Peyer's patch (tissue), 4 donors: Measurements from ENCODE around the gene CASQ1. TPM values are rescaled to one million over a fixed set of nuclear protein-coding genes. Genes with fewer than 3 reads are reported as not detected.

Experiments
- DNase-seq, 3 donors: peaks; one replicate each; pipeline ENCODE4 v3.0.0-alpha.2; 2017 to 2019
- H3K27ac ChIP-seq, 4 donors: fragments of 200-600 bp; sonication (generic); one replicate each; pipeline ENCODE4 v1.5.1; 2016 to 2019
- H3K27me3 ChIP-seq, 2 donors: fragments of 200-600 bp; sonication (generic); one replicate each; pipeline ENCODE4 v1.5.1; 2019
- H3K36me3 ChIP-seq, 3 donors: fragments of 200-600 bp; sonication (generic); one replicate each; pipeline ENCODE4 v1.5.1; 2016 to 2019
- H3K4me1 ChIP-seq, 4 donors: fragments of 200-600 bp; sonication (generic); one replicate each; pipeline ENCODE4 v1.5.1; 2016 to 2019
- H3K4me3 ChIP-seq, 4 donors: fragments of 200-600 bp; sonication (generic); 1 replicate in 3 of 4; 2 replicates in 1 of 4; pipeline ENCODE4 v1.5.1; 2016 to 2019; ENCODE audit warnings: mild to moderate bottlenecking in 1 of 4
- H3K9me3 ChIP-seq, 4 donors: fragments of 200-600 bp; sonication (generic); one replicate each; pipeline ENCODE4 v1.5.1; 2016 to 2019; ENCODE audit warnings: mild to moderate bottlenecking in 1 of 4
- POLR2A ChIP-seq, 2 donors: fragments of 450-650 bp; IDR thresholded peaks; one replicate each; pipeline ENCODE4 v1.5.1; 2017; ENCODE audit warnings: antibody characterized with exemption in 2 of 2, mild to moderate bottlenecking in 2 of 2, moderate library complexity in 2 of 2
- total RNA-seq, 4 donors: library from RNA; depleted of rRNA; stranded (reverse); fragments of >200 nt; gene quantifications; one replicate each; pipeline ENCODE4 v1.1.0, GENCODE V29; 2016
- TF ChIP-seq, protein P1 (sequence below), 6 experiments: fragments of 450-650 bp in 4 of 6; fragments of 200-600 bp in 2 of 6; sonication (generic) in 1 of 6; IDR thresholded peaks; one replicate each; pipeline ENCODE4 v1.5.1; 2017 to 2019; ENCODE audit warnings: antibody characterized with exemption in 6 of 6, mild to moderate bottlenecking in 3 of 6, moderate library complexity in 1 of 6

The CASQ1 gene
- total RNA-seq, 4 donors from 2014 or later = 2.6 TPM; not detected in 3

DNA sequence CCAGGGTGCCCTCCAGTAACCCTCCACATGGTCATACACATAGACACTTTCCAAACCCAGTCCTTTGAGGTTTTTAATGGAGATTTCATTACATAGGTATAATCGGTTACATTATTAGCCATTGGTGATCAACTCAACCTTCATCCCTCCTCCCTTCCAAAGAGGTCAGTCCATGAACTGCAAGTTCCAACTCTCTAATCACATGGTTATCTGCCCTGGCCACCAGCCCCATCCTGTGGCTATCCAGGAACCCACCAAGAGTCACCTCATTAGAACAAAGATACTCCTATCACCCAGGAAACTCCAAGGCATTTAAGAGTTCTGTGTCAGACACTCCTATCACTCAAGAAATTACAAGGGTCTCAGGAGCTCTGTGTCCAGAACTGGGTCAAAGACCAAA is 26.8 kb upstream of the CASQ1 start:
- no peaks in the 10 kb centered on the region for H3K27me3 ChIP-seq
- no peak for DNase-seq
- H3K4me3 ChIP-seq = no peak overlapping the region
- TF ChIP-seq, protein P1, sequence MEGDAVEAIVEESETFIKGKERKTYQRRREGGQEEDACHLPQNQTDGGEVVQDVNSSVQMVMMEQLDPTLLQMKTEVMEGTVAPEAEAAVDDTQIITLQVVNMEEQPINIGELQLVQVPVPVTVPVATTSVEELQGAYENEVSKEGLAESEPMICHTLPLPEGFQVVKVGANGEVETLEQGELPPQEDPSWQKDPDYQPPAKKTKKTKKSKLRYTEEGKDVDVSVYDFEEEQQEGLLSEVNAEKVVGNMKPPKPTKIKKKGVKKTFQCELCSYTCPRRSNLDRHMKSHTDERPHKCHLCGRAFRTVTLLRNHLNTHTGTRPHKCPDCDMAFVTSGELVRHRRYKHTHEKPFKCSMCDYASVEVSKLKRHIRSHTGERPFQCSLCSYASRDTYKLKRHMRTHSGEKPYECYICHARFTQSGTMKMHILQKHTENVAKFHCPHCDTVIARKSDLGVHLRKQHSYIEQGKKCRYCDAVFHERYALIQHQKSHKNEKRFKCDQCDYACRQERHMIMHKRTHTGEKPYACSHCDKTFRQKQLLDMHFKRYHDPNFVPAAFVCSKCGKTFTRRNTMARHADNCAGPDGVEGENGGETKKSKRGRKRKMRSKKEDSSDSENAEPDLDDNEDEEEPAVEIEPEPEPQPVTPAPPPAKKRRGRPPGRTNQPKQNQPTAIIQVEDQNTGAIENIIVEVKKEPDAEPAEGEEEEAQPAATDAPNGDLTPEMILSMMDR (IDR thresholded peaks at IDR 0.05) = no peak
- no peak for TF ChIP-seq POLR2A (IDR thresholded peaks at IDR 0.05)
- no peaks in the 10 kb centered on the region for H3K36me3 ChIP-seq
- H3K9me3 ChIP-seq = no peaks in the 10 kb centered on the region
- H3K27ac ChIP-seq = no peak overlapping the region
- H3K4me1 ChIP-seq = no peaks in the 10 kb centered on the region

DNA sequence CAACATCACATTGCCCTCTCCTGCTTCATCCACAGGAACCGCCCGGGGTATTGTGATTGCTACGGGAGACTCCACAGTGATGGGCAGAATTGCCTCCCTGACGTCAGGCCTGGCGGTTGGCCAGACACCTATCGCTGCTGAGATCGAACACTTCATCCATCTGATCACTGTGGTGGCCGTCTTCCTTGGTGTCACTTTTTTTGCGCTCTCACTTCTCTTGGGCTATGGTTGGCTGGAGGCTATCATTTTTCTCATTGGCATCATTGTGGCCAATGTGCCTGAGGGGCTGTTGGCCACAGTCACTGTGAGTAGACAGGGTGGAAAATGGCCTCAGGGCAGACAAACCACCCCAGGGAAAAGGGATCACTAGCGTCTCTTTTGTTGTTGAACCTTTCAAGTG is 26.3 kb upstream of the CASQ1 start:
- H3K36me3 ChIP-seq = no peaks in the 10 kb centered on the region
- no peaks in the 10 kb centered on the region for H3K27me3 ChIP-seq
- TF ChIP-seq, protein P1 (IDR thresholded peaks at IDR 0.05) = no peak
- no peak for TF ChIP-seq POLR2A (IDR thresholded peaks at IDR 0.05)
- no peaks in the 10 kb centered on the region for H3K9me3 ChIP-seq
- H3K27ac ChIP-seq = no peak overlapping the region
- no peaks in the 10 kb centered on the region for H3K4me1 ChIP-seq
- H3K4me3 ChIP-seq = no peak overlapping the region
- no peak for DNase-seq

DNA sequence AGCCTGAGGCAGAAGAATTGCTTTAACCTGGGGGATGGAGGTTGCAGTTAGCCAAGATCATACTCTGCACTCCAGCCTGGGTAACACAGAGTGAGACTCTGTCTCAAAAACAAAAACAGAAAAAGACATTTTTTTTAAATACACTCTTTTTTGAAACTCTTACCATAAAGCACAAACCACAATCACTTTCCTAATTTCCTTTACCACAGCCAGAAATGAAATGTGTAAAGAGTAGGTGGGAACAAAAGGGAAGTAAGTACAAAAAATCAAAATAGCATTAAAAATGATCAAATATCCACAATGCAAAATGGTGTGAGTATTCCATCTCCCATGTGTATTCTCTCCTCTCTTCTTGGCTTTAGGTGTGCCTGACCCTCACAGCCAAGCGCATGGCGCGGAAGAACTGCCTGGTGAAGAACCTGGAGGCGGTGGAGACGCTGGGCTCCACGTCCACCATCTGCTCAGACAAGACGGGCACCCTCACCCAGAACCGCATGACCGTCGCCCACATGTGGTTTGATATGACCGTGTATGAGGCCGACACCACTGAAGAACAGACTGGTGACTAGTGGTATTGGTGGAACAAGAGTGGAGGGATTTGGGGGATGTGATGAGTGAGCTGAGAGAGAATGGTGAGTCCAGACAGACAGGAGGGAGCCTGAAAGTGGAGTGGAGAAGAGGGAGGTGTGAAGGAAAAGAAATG is 24.1 kb upstream of the CASQ1 start:
- TF ChIP-seq, protein P1 (IDR thresholded peaks at IDR 0.05) = no peak
- TF ChIP-seq POLR2A (IDR thresholded peaks at IDR 0.05) = no peak

DNA sequence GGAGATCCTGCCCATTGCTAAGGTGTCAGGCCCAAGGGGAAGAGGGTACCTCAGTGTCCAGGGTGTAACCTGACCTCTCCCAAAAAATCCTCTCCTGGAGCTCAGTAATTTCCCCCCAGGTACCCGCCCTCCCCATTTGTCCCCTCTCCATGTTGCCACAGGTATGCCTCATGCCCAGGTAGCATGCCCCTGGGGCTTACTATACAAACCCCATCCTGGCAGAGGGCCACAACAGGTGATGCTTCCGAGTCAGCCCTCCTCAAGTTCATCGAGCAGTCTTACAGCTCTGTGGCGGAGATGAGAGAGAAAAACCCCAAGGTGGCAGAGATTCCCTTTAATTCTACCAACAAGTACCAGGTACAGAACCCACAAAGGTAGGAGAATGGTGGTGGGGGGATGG is 23.3 kb upstream of the CASQ1 start:
- Histone ChIP-seq H3K27ac (no peak overlapping the region), H3K4me3 (no peak overlapping the region), H3K4me1 (no peaks in the 10 kb centered on the region), H3K36me3 (no peaks in the 10 kb centered on the region), H3K27me3 (no peaks in the 10 kb centered on the region), H3K9me3 (no peaks in the 10 kb centered on the region)
- no peak for TF ChIP-seq POLR2A (IDR thresholded peaks at IDR 0.05)
- TF ChIP-seq, protein P1 (IDR thresholded peaks at IDR 0.05) = no peak
- no peak for DNase-seq

More for the DNA sequence above, 24.1 kb upstream of the CASQ1 start:
- Histone ChIP-seq H3K27ac (no peak overlapping the region), H3K36me3 (no peaks in the 10 kb centered on the region), H3K4me1 (no peaks in the 10 kb centered on the region), H3K27me3 (no peaks in the 10 kb centered on the region), H3K4me3 (no peak overlapping the region), H3K9me3 (no peaks in the 10 kb centered on the region)
- DNase-seq = no peak

DNA sequence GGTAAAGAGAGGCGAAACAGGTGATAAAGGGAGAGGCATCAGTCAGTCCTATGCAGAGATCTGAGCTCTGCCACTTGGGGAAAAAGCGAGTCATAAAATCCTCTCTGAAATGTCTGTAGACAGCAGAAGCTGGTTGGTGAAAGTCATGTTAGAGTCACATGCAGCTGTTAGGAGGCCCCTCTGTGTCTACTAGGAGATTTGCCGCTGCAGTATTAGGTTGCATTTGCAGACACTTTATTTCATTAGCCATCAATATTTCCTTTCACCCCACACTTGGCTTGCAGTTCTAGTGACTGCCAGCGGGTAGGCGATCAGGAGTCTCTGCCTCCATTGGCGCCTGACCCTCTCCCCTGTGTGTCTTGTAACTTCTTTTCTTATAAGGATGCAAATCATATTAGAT is 22.8 kb upstream of the CASQ1 start:
- Histone ChIP-seq H3K27ac (no peak overlapping the region), H3K4me1 (no peaks in the 10 kb centered on the region), H3K9me3 (no peaks in the 10 kb centered on the region), H3K27me3 (no peaks in the 10 kb centered on the region), H3K4me3 (no peak overlapping the region), H3K36me3 (no peaks in the 10 kb centered on the region)
- TF ChIP-seq, protein P1 (IDR thresholded peaks at IDR 0.05) = no peak
- TF ChIP-seq POLR2A (IDR thresholded peaks at IDR 0.05) = no peak
- no peak for DNase-seq
